Astrocyte (in vitro differentiated cells and primary cell): ENCODE data around the gene CD1E.

Experiments used
- EZH2 ChIP-seq: IDR thresholded peaks from 2 replicates; pipeline ENCODE4 v1.6.1; 2012; ENCODE audit warnings: mild to moderate bottlenecking, low read length, inconsistent platforms; ENCODE audit not compliant: insufficient read depth
- TF ChIP-seq, protein P1 (sequence below): IDR thresholded peaks from 2 replicates; pipeline ENCODE4 v1.5.1; 2011; ENCODE audit warnings: low read depth, mild to moderate bottlenecking, inconsistent platforms, low read length, moderate library complexity; ENCODE audit not compliant: insufficient read depth

DNA sequence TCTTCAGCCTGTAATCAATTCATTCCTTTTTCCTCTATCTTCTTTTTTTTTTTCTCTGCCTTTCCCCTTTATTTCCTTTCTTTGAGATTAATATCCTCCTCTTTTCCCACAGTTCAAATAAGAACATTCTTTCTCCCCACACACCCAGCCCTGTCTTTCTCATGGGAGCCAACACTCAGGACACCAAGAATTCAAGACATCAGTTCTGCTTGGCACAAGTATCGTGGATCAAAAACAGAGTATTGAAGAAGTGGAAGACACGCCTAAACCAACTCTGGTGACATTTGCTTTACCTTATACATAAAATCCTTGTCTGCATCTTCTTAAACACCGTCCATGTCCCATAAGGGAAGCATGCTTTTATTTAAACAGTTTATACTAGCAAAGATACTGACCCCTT lies 2.9 kb downstream of the CD1E start:
- TF ChIP-seq, protein P1, sequence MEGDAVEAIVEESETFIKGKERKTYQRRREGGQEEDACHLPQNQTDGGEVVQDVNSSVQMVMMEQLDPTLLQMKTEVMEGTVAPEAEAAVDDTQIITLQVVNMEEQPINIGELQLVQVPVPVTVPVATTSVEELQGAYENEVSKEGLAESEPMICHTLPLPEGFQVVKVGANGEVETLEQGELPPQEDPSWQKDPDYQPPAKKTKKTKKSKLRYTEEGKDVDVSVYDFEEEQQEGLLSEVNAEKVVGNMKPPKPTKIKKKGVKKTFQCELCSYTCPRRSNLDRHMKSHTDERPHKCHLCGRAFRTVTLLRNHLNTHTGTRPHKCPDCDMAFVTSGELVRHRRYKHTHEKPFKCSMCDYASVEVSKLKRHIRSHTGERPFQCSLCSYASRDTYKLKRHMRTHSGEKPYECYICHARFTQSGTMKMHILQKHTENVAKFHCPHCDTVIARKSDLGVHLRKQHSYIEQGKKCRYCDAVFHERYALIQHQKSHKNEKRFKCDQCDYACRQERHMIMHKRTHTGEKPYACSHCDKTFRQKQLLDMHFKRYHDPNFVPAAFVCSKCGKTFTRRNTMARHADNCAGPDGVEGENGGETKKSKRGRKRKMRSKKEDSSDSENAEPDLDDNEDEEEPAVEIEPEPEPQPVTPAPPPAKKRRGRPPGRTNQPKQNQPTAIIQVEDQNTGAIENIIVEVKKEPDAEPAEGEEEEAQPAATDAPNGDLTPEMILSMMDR: no peak
- no peak for TF ChIP-seq EZH2
